Hematopoietic multipotent progenitor cell treated with erythropoietin and hydrocortisone succinate and interleukin-3 and kit ligand, for 6 days (in vitro differentiated cells): ENCODE results near the gene TFIP11.
"Not testable (repeated sequence)": the region's sequence is repeated elsewhere in the genome, so short reads cannot be mapped to it uniquely, and the experiment has no call there.

Source experiments
- DNase-seq: peaks from one replicate; pipeline ENCODE4 v3.0.0-alpha.2; 2015

The TFIP11 gene

DNA sequence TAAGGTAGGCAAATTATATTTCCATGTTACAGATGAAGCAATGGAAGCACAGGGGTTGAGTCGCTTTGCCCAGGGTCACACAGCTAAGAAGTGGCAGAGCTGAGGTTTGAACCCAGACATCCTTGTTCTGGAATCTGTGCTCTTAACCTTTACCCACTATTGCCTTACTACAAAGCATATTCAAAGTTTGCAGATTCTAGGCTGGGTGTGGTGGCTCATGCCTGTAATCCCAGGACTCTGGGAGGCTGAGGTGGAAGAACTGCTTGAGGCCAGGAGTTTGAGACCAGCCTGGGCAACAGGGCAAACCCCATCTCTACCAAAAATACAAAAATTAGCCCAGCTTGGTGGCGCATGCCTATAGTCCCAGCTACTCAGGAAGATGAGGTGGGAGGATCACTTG is 27.8 kb upstream of the TFIP11 start:
- no peak for DNase-seq

DNA sequence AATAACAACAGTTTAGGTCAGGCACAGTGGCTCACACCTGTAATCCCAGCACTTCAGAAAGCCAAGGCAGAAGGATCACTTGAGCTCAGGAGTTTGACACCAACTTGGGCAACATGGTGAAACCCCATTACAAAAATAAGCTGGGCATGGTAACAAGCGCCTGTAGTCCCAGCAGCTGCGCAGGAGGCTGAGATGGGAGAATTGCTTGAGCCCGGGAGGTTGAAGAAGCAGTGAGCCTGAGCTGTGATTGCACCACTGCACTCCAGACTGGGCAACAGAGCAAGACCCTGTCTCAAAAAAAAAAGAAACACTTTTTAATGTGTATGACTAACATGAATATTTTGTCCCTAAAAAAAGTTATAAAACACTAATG is 24.5 kb upstream of the TFIP11 start:
- no peak for DNase-seq

DNA sequence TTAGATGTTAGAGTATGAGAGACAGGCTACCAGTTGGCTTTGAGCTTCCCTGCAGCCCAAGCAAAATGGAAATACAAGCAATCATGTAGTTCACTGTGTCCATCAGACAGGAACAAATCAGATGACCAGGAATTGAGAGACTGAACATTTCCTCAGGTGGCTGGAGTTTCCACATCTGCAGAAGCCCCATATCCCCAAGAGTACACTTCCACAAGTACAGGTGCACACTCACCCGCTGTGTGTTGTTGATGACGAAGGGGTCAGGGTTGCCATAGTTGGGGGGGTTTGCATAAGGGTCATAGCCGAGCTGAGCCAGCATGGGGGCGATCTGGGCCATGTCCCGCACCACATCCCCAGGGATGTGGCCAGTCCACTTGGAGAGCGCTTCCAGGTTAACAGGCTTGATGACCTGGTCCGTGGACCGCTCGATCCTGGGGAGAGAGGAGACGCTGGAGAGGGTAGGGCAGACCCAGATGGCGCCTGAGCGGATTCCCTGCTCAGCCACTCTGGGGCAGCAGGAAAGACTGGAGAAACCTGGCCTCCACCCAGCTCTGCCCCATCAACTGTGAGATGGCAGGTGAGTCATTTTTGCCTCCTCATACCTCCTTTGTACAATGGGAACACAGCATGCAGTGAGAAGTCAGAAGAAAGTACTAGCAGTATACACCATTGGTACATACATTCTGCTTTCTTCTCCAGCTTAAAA is 23.9 kb upstream of the TFIP11 start:
- no peak for DNase-seq

DNA sequence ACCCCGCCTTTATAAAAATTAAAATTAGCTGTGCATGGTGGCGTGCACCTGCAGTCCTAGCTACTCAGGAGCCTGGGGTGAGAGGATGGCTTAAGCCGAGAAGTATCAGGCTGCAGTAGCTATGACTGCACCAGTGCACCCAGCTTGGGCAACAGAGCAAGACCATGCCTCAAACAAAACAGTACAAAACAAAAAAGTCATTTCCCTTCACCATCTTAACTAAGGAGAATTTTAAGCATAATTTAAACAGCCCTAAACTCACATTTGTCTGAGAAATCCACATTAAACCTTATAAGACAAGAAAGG is 23.3 kb upstream of the TFIP11 start:
- DNase-seq, result no peak

DNA sequence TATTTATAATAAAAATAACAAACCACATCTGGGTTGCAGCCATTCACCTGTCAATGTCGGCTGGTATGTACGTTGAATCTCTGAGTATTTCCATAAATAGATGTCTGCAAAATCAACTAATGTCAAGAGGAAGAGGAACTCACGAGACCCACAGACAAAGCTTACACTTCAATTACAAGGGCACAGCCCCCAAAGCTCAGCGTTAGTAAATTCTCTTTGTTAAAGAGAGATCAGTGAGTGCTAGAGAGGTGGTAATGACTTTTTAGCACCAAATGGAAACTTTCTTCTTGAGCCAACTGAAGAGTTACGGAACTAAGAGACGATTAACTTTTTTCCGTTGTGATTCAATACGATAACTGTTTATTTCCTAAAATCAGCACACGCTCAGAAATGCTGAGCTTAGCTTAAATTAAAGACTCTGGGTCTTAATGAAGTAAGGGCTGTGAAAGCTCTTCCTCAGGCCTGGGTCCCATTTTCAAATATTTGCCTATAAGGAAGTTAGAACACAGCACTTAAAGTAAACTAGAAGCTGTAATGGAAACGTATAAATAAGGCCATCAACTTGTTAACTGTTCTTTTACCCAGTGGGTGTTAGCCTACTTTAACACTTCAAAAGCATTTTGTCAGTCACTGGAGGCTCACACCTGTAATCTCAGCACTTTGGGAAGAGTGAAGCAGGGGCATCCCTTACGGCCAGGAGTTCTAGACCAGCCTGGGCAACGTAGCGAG is 22.8 kb upstream of the TFIP11 start:
- no peak for DNase-seq

DNA sequence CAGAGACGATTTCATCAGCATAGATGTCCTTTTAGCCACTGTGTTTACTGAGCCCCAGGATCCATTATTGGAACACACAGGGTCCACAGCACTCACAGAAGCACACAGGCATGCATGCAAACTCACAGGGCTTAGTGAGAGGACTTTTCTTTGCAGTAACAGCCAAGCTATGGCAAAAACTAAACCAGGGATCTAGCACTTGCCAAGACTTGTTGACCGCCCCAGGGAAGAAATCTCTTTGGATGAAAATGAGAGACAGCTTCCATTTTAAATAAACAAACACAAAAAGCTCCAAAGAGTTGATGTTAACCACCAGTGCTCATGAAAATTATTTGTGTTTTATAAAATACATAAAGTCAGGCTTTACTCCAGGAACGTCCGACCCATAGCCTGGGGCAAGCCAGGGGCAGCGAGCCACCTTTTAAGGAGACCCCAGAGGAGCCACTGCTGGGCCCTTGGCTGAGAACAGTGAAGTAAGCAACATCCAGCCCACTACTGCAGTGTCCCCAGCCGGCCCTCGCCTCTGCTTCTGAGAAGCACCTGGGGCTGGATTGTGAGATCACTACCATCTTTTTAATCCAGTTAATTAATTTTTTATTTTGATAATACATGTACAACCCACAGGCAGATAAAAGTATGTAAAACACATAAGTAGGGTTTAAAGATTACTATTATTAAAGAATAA is 22.0 kb upstream of the TFIP11 start:
- DNase-seq, result no peak

DNA sequence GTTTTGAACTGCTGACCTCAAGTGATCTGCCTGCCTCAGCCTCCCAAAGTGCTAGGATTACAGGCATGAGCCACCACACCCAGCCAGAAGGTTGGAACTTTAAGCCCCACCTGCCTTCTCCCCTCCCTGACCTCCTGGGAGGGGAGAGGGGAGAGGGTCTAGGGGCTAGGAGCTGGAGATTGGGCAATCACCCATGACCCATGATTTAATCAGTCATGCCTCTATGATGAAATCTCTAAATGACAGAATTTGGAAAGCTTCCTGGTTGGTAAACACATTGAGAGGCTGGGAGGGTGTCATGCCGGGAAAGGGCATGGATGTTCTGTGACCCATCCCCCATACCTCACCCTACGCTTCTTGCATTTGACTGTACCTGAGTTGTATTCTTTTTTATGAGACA is 17.1 kb upstream of the TFIP11 start:
- no peak for DNase-seq

DNA sequence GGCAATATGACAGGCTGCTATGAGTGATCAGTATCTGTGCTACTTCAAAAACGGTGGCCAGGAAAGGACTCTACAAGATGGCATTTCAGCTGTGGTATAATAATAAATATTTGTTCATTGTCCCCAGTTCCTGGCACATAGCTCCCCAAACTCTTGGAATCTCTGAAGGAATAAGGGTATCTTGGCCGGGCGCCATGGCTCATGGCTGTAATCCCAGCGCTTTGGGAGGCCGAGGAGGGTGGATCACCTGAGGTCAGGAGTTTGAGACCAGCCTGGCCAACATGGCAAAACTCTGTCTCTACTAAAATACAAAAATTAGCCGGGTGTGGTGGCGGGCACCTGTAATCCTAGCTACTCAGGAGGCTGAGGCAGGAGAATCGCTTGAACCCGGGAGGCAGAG is 16.2 kb upstream of the TFIP11 start:
- not testable (repeated sequence) for DNase-seq

DNA sequence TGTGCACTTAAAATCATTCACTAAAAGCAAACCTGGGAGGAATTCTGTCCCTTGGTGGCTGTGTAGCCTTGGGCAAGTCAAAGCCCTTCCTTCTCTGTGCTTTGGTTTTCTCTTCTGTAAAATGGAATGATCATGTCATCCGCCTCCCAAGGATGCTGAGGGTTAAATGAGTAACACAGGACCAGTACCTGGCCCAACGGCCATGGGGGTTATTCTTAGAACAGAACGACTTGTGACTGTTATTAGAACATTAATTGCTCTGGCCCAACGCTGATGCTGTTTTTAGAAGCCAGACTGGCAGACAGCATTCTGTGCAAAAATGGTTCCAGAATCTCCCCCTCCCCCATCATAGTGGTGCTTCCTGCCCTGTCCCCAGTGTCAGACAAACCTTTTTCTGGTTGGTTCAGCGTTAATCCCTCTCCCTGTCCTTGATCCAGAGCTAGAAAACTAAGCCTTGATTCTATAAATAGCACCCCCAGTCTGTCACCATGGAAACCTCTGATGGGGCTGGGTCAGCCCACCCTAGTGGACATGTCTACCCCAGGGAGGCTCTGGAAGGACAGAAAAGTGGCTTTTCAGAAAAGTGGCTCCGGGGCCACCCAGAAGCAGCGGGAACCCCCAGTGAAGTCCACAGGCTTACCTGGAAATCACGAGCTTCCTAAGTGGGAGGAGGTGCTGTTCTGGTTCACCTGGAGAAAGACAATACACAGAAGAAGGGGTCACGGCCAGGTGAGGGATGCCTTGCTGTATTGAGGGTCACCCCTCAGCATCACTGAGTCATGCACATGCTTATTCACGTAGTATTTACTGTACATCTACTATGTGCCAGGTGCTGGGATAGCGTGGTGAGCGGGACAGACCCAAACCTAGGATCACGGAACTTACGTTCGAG is 15.5 kb upstream of the TFIP11 start:
- DNase-seq, result no peak

DNA sequence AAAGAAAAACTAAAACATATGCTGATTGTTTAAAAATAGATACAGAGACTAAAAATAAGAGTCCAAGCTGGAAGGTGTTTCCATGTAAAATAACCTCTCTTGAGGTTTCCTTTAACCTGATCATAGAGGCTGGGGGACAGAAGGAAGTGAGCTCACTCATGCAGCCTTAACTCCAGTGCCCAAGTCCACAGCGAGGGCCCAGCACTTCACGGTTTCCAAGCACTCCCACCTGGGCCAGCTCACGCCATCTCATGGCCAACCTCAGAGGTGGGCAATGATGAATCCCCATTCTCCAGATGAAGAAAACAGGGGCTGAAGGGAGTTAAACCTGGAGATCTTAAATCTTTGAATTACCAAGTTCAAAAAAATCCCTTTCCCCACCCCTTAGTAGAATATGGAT is 14.9 kb upstream of the TFIP11 start:
- no peak for DNase-seq

DNA sequence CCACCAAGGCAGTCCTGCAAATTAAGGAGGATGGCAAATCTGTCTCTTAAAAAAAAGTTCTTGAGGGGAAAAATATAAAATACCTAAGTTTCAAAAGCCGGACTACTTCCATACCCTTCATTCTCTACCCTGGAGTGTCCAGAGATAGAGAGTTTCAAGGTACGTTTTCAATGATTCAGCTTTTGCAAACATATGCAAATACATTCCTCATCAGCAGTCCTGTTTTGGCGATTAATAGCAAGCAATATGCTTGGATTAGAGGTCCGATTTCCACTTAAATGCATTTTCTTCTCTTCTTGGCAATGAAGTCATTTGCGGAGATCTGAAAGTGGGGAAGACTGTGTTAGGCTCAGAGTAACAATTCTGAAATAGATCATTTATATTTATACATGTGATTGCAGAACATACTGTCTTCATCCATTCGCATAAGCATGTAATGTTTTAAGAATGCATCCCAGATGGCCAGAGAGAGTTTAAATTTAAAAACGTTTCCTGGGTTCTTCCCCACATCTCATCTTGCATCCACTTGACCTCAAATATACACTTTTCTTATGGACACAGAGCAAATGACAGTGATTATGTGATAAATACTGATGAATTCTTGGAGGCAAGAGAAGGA is 13.8 kb upstream of the TFIP11 start:
- no peak for DNase-seq

DNA sequence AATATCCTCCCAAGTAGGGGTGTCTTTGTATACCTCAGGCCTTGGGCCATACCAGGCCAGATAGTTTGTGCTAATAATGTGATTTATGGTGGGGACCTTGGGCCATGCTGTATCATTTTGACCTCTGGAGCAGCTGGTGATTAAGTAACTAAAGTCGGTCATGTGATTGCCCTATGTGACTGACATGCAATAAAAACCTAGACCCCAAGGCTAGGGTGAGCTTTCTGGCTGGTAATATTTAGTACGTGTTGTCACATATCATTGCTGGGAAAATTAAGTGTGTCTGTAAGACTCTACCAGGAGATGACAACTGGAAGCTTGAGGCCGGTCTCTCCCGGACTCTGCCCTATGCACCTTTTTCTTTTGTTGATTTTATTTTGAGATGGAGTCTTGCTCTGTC is 12.6 kb upstream of the TFIP11 start:
- DNase-seq, result no peak

DNA sequence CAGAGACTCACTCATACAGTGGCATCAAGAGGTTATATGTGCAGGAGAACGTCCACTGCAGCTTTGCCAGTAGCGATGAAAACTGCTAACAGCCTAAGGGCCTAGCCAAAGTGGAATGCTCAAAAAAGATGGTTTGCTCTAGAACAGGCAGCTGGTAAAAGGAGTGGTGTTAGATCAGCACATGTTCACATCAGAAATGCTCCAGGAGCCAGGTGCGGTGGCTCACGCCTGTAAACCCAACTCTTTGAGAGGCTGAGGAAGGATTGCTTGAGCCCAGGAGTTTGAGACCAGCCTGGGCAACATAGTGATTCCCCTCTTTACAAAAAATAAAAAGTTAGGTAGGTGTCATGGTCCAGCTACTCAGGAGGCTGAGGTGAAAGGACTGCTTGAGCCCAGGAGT is 10.3 kb upstream of the TFIP11 start:
- DNase-seq, result no peak

DNA sequence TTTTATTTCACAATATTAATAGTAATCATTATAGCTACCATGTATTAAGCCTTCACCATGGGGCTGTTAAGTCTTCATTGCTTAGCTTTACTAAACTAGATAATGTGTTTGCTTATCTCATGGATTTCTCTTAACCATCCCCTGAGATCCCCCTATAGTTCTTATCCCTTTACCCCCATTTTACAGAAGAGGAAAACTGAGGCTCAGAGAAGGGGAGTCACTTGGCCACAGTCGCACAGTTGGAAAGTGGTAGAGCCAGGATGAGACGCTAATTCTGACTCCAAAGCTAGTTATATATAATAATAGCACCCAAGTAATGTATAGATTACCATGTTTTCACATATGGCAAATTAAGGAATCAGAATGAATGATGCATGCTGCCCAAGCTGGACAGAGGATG is 9.7 kb upstream of the TFIP11 start:
- DNase-seq, result no peak

DNA sequence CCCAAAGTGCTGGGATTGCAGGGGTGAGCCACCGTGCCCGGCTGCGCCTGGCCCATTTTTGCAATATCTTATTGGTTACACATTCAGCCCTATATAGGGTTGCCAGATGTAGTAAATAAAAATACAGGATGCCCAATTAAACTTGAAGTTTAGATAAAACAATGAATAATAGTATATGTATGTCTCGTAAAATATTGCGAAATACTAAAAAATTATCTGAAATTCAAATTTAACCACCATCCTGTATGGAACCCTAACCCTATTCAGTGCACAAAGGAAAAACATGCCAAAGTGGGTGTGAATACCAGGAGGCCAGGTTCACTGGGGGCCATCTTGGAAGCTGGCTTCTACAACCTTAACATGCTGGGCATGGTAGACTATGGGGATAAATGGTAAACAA is 5.2 kb upstream of the TFIP11 start:
- DNase-seq, result no peak

DNA sequence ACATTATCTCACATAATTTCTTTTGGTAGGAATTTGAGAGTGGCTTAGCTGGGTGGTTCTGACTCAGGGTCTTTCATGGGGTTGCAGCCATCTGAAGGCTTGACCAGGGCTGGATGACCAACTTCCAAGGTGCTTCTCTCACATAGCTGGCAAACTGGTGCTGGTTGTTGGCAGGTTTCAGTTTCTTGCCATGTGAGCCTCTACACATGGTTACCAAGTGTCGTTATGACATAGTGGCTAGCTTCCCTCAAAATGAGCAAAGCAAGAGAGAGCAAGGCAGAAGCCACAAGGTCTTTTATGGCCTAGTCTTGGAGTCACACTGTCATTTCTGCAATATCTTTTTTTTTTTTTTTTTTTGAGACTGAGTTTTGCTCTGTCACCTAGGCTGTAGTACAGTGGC is 4.2 kb upstream of the TFIP11 start:
- no peak for DNase-seq

DNA sequence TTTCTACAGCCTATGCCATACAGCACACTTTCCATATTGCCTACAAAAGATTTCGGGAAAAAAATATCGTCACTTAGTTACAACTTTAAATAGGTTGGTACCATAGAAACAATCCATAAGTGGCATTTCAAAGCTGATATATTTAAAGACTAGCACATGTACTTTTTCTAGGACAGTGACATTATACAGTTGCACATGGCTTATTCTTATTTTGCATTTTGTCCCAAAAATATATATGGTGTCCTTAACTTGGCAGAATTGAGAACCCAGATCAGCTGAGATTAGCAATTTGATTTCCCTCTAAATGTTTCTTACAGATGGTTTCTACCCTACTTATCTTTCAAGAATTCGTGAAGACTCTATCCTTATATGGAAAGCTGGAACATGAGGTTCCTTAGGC is 3.7 kb upstream of the TFIP11 start:
- DNase-seq, result no peak

DNA sequence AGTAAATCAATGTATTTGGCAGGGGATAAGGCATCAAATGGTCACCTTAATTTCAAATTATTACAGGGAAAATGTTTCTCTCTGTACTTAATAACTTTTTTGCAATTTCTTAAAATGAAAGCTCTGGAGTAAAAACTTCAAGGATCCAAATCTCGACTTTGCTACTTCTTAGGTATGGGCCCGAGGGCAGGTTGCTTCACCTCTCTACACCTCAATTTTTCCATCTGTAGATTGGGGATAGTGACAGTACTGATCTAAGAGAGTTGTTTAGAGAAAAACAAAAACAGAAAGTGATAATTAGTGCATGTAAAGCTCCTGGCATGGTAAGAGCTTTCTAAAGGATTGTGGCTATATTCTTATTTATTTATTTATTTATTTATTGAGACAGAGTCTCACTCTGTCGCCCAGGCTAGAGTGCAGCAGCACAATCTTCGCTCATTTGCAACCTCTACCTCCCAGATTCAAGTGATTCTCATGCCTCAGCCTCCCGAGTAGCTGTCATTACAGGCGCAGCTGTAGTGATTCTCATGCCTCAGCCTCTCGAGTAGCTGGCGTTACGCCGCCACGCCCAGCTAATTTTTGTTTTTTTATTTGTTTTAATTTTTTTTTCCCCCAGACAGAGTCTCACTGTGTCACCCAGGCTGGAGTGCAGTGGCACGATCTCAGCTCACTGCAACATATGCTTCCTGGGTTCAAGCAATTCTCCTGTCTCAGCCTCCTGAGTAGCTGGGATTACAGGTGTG is 2.3 kb upstream of the TFIP11 start:
- no peak for DNase-seq

DNA sequence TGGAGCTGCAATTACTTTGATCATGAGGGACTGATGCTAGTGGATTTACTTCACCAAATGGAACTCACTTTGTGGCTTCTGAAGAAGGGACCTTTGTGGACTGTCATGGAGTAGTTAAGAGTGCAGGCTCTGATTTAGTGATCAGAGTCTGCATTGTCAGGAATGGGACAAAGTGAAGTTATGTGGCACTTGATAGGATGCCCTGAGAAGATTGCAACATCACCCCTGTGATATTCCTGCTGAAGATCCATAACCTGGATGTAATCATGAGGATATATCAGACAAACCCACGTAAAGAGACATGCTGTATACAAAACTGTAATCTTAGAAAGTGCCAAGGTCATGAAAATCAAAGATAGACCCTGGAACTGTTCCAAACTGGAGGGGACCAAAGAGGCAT is 1.6 kb upstream of the TFIP11 start:
- DNase-seq, result no peak

DNA sequence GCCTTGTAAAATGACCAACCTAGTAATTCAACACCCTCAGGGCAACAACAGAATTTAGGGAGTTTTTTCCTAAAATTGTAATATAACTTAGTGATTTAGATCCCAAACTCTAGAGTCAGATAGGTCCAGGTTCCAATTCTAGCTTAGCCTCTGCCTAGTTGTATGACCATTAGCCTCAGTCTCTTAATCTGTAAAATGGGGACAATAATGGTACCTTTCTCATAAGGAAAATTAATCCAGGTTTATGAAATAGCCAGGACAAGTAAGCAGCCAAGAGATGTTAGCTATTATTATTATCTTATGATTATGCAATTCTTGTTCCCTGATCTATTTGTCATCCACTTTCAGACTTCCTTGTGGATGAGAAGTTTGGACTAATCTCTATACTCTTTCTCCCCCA is 4.1 kb downstream of the TFIP11 start:
- no peak for DNase-seq

DNA sequence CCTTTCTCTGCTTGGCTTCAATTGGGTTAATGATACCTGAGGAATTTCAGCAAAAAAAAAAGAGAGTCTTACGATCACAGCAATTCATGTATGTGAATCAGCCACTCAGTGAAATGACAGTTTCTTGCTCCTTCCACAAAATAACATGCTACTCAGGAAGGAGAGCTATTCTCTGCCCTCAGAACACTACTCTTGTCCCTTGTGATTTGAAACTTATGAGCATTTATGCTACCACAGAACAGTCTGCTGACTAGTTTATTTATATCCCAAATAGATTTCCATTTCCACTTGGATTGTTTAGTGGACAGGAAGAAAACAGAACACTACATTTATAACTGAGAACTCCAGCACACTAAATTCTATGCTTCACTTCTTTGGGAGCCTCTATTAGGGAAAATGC is 8.5 kb downstream of the TFIP11 start:
- no peak for DNase-seq
